ENCODE data around the gene COPS4. TPM values are rescaled to one million over a fixed set of nuclear protein-coding genes. Genes with fewer than 3 reads are reported as not detected.

Gene COPS4
- total RNA-seq, 1 experiment from 2014 or later = 58.3 TPM

- H3K79me2 ChIP-seq (ENCODE audit: low read length) = no peaks in the 10 kb centered on the region
- no peaks in the 10 kb centered on the region for H3F3A ChIP-seq (ENCODE audit: low read length, unreplicated experiment)
- H3K27ac ChIP-seq (ENCODE audit: low read length) = no peak overlapping the region
- no peaks in the 10 kb centered on the region for H4K20me1 ChIP-seq (ENCODE audit: low read length)
- POLR2A ChIA-PET (ENCODE audit: unreplicated experiment) = no interaction called here
- no peak overlapping the region for H2AFZ ChIP-seq (ENCODE audit: low read length)
- DNase-seq (peak; percentile 44), ATAC-seq (peak; percentile 37; the same call in 1 of the 2 replicates)
- H3K4me3 ChIP-seq (ENCODE audit: low read length) = no peak overlapping the region
- no TSS peak for BruUV-seq (replicated peaks)
- H3K4me1 ChIP-seq (ENCODE audit: insufficient read depth, low read length) = no peaks in the 10 kb centered on the region
- no peaks in the 10 kb centered on the region for H3K27me3 ChIP-seq (ENCODE audit: low read length)
- peaks cover 6% of the 10 kb centered on the region for H3K36me3 ChIP-seq (ENCODE audit: low read depth, low read length)
- no peak overlapping the region for H3K4me2 ChIP-seq (ENCODE audit: low read length)
- CTCF ChIA-PET = interaction anchor here (1.0 kb wide), 1 partner anchor 227 kb away, joined by 6 read pairs; no protein-coding TSS in a partner anchor
- H3K9ac ChIP-seq (ENCODE audit: low read length) = no peak overlapping the region
- H3K9me2 ChIP-seq (replicated peaks; ENCODE audit: low read length) = no peaks in the 10 kb centered on the region
- no peaks in the 10 kb centered on the region for H3K9me3 ChIP-seq (ENCODE audit: low read length)
- intact Hi-C loops (cut with micrococcal nuclease) = loop anchor here (1.0 kb wide), 2 partner anchors 205 to 227 kb away; no protein-coding TSS in a partner anchor
- TF ChIP-seq EZH2 (IDR thresholded peaks at IDR 0.05; ENCODE audit: low read length, unreplicated experiment) = no peak
- peak; percentile 64 for TF ChIP-seq CTCF (conservative IDR thresholded peaks at IDR 0.05; ENCODE audit: low read depth, low read length)
These were observed 19.9 kb downstream of the COPS4 start for GRCh38 chr4:83054928-83055327.

DNA sequence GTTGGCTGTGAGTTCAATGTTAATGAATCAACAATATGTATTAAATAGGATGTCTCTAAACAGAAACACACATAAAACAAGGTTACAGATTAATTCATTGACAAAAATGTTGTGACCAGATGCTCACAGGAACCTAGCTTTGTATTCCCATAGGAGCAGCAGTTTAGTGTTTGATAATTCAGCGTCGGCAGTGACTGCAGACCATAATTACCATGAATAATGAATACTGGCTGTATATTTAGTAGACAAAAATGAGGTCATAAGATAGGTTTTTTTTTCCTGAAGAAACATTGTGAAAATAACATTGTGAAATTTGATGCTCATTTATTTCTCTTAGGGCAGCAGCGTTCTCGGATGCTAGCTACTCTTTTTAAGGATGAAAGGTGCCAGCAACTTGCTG lies 27.8 kb downstream of the COPS4 start:
- CTCF ChIA-PET = no interaction called here
- no peak for DNase-seq
- no TSS peak for BruUV-seq (replicated peaks)

DNA sequence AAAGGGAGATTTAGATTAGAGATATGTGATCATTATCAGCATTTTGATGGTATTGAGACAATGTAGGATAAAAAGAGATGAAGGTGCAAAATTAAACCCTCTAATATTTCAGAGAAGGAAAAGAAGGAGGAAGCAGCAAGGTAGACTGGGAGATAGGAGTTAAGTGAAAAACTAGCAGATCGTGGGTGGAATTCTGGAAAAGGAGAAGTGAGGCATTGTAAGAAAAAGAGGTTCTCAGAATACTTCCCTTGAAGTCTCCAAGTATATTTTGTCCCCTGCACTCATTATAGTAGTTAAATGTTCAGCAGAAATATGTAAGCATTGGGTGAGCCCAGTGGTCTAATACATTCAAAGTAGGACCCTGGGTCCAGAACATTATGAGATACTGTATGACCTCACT lies 30.3 kb downstream of the COPS4 start:
- no peaks in the 10 kb centered on the region for H3K9me3 ChIP-seq (ENCODE audit: low read length)
- peaks cover 14% of the 10 kb centered on the region for H3K4me1 ChIP-seq (ENCODE audit: insufficient read depth, low read length)
- no peak overlapping the region for H3K4me3 ChIP-seq (ENCODE audit: low read length)
- no TSS peak for BruUV-seq (replicated peaks)
- ATAC-seq (no peak), DNase-seq (no peak)
- H3K9me2 ChIP-seq (replicated peaks; ENCODE audit: low read length) = no peaks in the 10 kb centered on the region
- intact Hi-C loops (cut with micrococcal nuclease) = no loop called here
- no peak for TF ChIP-seq EZH2 (IDR thresholded peaks at IDR 0.05; ENCODE audit: low read length, unreplicated experiment)
- TF ChIP-seq CTCF (conservative IDR thresholded peaks at IDR 0.05; ENCODE audit: low read depth, low read length) = no peak
- no peak for TF ChIP-seq EZH2phosphoT487 (IDR thresholded peaks at IDR 0.05; ENCODE audit: borderline replicate concordance, low read length)
- H3K27me3 ChIP-seq (ENCODE audit: low read length) = no peaks in the 10 kb centered on the region
- H3K36me3 ChIP-seq (ENCODE audit: low read depth, low read length) = peaks cover 10% of the 10 kb centered on the region
- H2AFZ ChIP-seq (ENCODE audit: low read length) = no peak overlapping the region
- H3K79me2 ChIP-seq (ENCODE audit: low read length) = no peaks in the 10 kb centered on the region
- H3K27ac ChIP-seq (ENCODE audit: low read length) = no peak overlapping the region
- CTCF ChIA-PET = no interaction called here
- no peaks in the 10 kb centered on the region for H4K20me1 ChIP-seq (ENCODE audit: low read length)
- H3K9ac ChIP-seq (ENCODE audit: low read length) = no peak overlapping the region
- no peaks in the 10 kb centered on the region for H3F3A ChIP-seq (ENCODE audit: low read length, unreplicated experiment)
- POLR2A ChIA-PET (ENCODE audit: unreplicated experiment) = no interaction called here
- no peak overlapping the region for H3K4me2 ChIP-seq (ENCODE audit: low read length)

More for the DNA sequence above, 27.8 kb downstream of the COPS4 start:
- Histone ChIP-seq H3K4me1 (ENCODE audit: insufficient read depth, low read length) (peaks cover 12% of the 10 kb centered on the region), H3K9me2 (replicated peaks; ENCODE audit: low read length) (no peaks in the 10 kb centered on the region), H3K4me2 (ENCODE audit: low read length) (no peak overlapping the region), H3K27ac (ENCODE audit: low read length) (no peak overlapping the region), H2AFZ (ENCODE audit: low read length) (no peak overlapping the region), H3F3A (ENCODE audit: low read length, unreplicated experiment) (no peaks in the 10 kb centered on the region), H3K4me3 (ENCODE audit: low read length) (no peak overlapping the region), H3K79me2 (ENCODE audit: low read length) (no peaks in the 10 kb centered on the region), H3K36me3 (ENCODE audit: low read depth, low read length) (peaks cover 3% of the 10 kb centered on the region), H3K27me3 (ENCODE audit: low read length) (no peaks in the 10 kb centered on the region), H3K9me3 (ENCODE audit: low read length) (no peaks in the 10 kb centered on the region), H3K9ac (ENCODE audit: low read length) (no peak overlapping the region), H4K20me1 (ENCODE audit: low read length) (no peaks in the 10 kb centered on the region)
- POLR2A ChIA-PET (ENCODE audit: unreplicated experiment) = no interaction called here
- TF ChIP-seq CTCF (conservative IDR thresholded peaks at IDR 0.05; ENCODE audit: low read depth, low read length) (no peak), EZH2phosphoT487 (IDR thresholded peaks at IDR 0.05; ENCODE audit: borderline replicate concordance, low read length) (no peak), EZH2 (IDR thresholded peaks at IDR 0.05; ENCODE audit: low read length, unreplicated experiment) (no peak)
- ATAC-seq = no peak
- intact Hi-C loops (cut with micrococcal nuclease) = no loop called here
